ENCODE results near the gene OMA1. TPM values are rescaled to one million over a fixed set of nuclear protein-coding genes. Genes with fewer than 3 reads are reported as not detected.

Gene OMA1
- total RNA-seq, 4 donors from 2014 or later: 18.3 to 25.6 (median 19.4) TPM

DNA sequence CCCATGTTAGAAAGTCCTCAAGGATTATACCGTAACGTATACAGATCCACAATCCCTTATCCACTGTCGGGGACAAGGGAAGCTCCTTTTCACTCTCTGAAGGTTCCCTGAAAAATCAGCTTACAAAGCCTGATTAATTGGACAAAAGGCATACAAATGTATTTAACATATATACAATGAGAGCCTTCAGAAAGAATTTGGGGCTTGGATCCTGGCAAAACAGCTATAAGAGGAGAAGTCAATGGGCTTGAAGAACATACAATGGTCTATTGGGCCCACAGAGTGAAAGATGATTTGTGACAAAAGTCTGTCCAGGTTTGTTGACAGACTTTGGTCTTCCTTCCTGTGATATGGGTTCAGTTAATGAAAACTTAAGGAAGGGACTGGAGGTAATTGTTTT is 19.8 kb upstream of the OMA1 start:
- TF ChIP-seq, protein P1, sequence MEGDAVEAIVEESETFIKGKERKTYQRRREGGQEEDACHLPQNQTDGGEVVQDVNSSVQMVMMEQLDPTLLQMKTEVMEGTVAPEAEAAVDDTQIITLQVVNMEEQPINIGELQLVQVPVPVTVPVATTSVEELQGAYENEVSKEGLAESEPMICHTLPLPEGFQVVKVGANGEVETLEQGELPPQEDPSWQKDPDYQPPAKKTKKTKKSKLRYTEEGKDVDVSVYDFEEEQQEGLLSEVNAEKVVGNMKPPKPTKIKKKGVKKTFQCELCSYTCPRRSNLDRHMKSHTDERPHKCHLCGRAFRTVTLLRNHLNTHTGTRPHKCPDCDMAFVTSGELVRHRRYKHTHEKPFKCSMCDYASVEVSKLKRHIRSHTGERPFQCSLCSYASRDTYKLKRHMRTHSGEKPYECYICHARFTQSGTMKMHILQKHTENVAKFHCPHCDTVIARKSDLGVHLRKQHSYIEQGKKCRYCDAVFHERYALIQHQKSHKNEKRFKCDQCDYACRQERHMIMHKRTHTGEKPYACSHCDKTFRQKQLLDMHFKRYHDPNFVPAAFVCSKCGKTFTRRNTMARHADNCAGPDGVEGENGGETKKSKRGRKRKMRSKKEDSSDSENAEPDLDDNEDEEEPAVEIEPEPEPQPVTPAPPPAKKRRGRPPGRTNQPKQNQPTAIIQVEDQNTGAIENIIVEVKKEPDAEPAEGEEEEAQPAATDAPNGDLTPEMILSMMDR (IDR thresholded peaks at IDR 0.05; ENCODE audit: low read depth): no peak

DNA sequence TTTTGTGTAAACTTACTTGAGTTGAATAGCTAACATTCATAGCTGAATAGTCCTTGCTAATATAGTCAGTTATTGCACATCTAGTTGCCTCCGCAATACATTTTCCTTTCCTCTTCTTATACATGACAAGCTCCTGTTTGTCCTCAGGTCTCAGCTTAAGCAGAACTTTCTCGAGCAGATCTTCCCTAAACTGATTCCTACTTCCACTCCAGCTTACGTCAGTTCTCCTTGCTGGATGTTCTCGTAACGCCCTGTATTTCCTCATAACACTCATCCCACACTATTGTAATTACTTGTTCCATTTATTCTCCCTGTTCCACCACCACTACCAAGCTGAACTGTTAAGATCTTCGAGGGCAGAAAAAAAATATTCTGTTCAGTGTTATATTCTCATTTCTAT is 15.1 kb upstream of the OMA1 start:
- TF ChIP-seq, protein P1 (IDR thresholded peaks at IDR 0.05; ENCODE audit: low read depth): no peak

DNA sequence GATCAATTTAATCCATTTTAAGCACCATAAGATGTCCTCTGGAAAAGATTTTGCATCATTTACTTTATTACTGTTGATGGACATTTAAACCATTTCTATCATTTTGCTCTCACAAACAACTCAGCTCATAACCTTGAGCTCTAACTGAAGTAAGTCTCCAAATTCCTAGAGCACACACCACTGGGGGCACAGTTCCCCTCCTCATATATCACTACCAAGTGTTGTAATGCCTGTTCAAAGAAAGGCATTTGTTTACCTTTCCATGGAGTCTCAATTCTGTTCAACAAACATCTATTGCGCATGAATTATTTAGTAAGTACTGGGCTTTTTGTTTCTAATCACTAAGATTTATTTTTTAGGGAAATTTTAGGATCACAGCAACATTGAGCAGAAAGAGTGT is 8.9 kb upstream of the OMA1 start:
- TF ChIP-seq, protein P1 (IDR thresholded peaks at IDR 0.05; ENCODE audit: low read depth): no peak

DNA sequence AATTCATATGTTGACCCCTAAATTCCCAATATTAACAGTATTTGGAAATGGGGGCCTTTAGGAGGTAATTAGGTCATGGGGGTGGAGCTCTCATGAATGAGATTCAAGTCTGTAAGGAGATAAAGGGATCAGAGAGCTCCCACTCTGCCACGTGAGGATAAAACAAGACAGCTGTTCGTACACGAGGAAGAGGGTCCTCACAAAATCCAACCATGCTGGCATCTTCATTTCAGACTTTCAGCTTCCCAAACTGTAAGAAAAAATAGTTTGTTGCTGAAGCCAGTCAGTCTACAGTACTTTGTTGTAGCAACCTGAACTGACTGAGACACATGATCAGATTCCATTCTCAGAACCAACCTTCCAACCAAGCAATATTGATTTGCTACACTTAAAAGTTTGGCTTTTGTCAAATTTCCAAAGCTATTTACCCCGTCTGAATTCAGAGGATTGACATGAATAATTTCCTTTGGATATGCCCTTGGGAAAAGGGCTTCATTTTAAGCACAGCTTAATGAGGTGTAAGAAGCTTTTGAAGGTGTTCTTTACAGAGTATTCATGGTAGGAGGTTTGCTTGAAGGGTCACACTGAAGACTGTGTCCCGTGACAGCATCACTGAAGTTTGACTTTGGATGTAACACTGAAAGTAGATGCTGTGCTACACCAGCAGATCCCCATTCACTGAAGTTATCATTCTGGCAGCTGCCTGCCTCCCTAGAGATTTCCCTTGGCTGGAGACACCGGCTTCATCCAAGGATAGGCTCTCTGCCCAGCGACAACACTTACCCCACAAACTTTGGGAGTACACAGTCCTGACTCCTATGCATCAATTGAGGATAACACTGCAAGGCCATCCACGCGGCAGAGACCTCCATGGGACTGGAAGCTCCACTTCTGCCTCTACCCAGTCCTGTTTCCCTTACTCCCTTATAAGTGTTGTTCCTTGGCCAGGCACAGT is 4.9 kb upstream of the OMA1 start:
- TF ChIP-seq, protein P1 (IDR thresholded peaks at IDR 0.05; ENCODE audit: low read depth): no peak

DNA sequence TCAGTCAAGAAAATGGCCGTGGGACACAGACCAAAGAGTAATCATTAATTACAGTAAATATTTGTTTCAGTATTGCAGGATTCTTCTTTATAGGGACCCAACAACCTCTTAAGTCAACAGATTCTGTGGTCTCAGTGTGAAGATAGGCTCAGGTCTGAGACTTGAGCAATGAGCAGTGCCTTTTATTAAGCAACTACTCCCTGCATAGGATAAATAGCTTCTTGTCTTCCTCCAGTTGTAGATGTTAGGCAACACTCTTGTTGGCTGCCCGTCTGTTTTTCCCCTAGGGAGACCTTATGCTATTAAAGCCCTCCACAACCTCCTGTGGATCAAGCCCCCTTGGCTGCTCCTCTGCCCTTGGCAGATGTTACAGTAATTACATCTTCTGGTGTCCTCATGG is 1.8 kb upstream of the OMA1 start:
- TF ChIP-seq, protein P1 (IDR thresholded peaks at IDR 0.05; ENCODE audit: low read depth): no peak

DNA sequence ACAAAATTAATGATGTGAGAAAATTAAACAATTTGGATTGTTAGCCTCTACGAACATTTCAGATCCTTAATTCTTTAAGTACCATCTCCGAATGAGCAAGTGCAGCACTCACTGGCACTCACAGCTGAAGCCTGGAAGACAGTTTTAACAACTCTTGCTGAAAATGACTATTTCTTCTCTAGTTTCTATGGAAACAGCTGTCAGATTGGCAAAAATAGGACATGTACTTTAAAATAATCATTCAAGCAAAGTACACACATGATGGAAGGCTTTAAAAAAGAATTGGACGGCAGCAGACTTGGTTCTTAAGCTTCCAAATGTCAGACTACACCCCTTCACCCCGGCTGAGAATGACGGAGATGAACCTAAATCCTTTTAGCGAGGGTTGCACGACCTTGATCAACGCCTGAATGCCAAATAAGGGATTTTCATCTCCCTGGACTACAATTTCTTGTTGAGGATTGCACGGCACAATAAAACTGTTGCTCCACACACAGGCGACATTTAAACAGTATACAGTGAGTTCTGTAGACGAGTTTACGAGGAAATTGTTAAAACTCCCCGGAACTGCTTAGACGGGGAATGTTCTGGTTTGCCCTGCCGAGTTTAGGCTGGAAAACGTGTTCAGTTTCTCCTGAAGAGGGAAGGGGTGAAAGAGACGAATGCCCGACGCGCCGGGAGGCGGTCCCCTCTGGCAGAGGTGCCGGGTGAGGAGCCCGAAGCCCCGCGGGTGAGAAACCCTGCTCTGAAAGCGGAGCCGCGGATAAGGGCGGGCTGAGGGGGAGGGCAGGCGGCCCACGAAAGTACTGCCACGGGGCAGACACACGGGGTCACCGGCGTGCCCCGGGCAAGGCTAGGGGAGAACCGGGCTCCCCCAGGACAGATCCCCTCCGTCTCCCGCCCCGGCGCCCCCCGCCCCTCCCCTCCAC is 671 bp downstream of the OMA1 start:
- TF ChIP-seq, protein P1 (IDR thresholded peaks at IDR 0.05; ENCODE audit: low read depth): no peak

DNA sequence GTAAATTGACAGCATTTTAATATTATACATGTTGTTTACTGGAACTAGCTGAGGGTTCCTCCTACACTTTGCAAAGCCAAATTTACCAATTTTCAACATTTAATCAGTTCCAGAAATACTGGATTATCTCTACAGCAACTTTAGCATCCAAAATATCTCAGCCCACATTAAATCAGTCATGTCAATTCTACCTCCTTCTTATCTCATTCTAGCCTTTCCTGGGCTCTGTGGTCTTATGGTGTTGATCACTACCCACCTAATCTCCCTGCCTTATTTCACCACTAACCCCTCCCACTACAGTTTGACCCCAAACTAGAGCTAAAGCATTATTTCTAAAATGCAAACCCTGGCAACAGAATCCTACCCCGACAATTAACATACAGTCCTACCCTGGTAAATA is 3.3 kb downstream of the OMA1 start:
- TF ChIP-seq, protein P1 (IDR thresholded peaks at IDR 0.05; ENCODE audit: low read depth): no peak

Measured in subcutaneous adipose tissue (tissue), 4 donors.